HepG2 (cell line): Measurements from ENCODE around the gene RING1. TPM values are rescaled to one million over a fixed set of nuclear protein-coding genes. Genes with fewer than 3 reads are reported as not detected.

Experiments used
- BRCA1 ChIP-seq: sonication (generic); formaldehyde crosslinking; IDR thresholded peaks from 2 replicates; pipeline ENCODE4 v1.4.0; 2020; ENCODE audit warnings: missing genetic modification reagents
- HES4 ChIP-seq: sonication (generic); formaldehyde crosslinking; IDR thresholded peaks from 2 replicates; pipeline ENCODE4 v1.9.0; 2021; ENCODE audit warnings: mild to moderate bottlenecking, missing genetic modification reagents, borderline replicate concordance
- HNRNPL ChIP-seq: fragments of 200-400 bp; formaldehyde crosslinking; IDR thresholded peaks from 2 replicates; pipeline ENCODE4 v1.6.1; 2017; ENCODE audit warnings: mild to moderate bottlenecking, low read depth, low read length
- KAT2B ChIP-seq: fragments of 150-350 bp; IDR thresholded peaks from 2 replicates; pipeline ENCODE4 v1.6.1; 2014; ENCODE audit warnings: low read depth, low read length, borderline replicate concordance
- LCORL ChIP-seq, 2 experiments: fragments of 450-650 bp in 1 of 2; sonication (generic) in 1 of 2; formaldehyde crosslinking in 1 of 2; IDR thresholded peaks; 2 replicates each; pipeline versions ENCODE4 v1.5.0 to v1.6.1; 2017 to 2020; ENCODE audit warnings: antibody characterized with exemption in 1 of 2, missing genetic modification reagents in 1 of 2
- SRY ChIP-seq: sonication (generic); formaldehyde crosslinking; IDR thresholded peaks from 2 replicates; pipeline ENCODE4 v1.8.0; 2022; ENCODE audit warnings: mild to moderate bottlenecking, missing genetic modification reagents
- TAF15 ChIP-seq: fragments of 200-400 bp; formaldehyde crosslinking; IDR thresholded peaks from one replicate; pipeline ENCODE4 v1.6.1; 2018; ENCODE audit warnings: mild to moderate bottlenecking, low read depth, low read length; ENCODE audit not compliant: poor library complexity, severe bottlenecking
- polyA plus RNA-seq, 8 experiments: library from polyadenylated mRNA; depleted of rRNA in 3 of 8; stranded (reverse) in 7 of 8; unstranded in 1 of 8; fragments of >200 nt; fragmentation: Illumina TruSeq in 4 of 8; extraction: Trizol in 4 of 8; gene quantifications; 2 replicates each; pipeline versions ENCODE4 v1.2.1 to v1.2.3, GENCODE V29; 2011 to 2016; ENCODE audit warnings: low read depth in 4 of 8, missing spikeins in 1 of 8, mixed read lengths in 1 of 8; ENCODE audit not compliant: insufficient read depth in 1 of 8
- total RNA-seq, 5 experiments: library from RNA; depleted of rRNA; stranded (reverse); fragments of >200 nt; fragmentation: Illumina TruSeq; extraction: Trizol; gene quantifications; 2 replicates each; pipeline ENCODE4 v1.2.3, GENCODE V29; 2016; ENCODE audit warnings: low read depth in 1 of 5
- TF ChIP-seq, protein P1 (sequence below): IDR thresholded peaks from 2 replicates; pipeline ENCODE4 v1.6.1; 2016
- TF ChIP-seq, protein P2 (sequence below): sonication (generic); formaldehyde crosslinking; conservative IDR thresholded peaks from 2 replicates; pipeline ENCODE4 v1.4.0; 2020; ENCODE audit warnings: missing genetic modification reagents
- TF ChIP-seq, protein P3 (sequence below): sonication (generic); formaldehyde crosslinking; IDR thresholded peaks from 2 replicates; pipeline ENCODE4 v1.4.0; 2020; ENCODE audit warnings: mild to moderate bottlenecking, missing genetic modification reagents
- TF ChIP-seq, protein P4 (sequence below): sonication (generic); formaldehyde crosslinking; IDR thresholded peaks from 2 replicates; pipeline ENCODE4 v1.4.0; 2020; ENCODE audit warnings: missing genetic modification reagents
- TF ChIP-seq, protein P5 (sequence below): IDR thresholded peaks from 2 replicates; pipeline ENCODE4 v1.6.1; 2016; ENCODE audit warnings: missing compliant biosample characterization, missing genetic modification reagents, borderline replicate concordance

The RING1 gene
- total and polyA plus RNA-seq, 2 of the 13 experiments (the other 11 are each of a cell fraction or from before 2014, with no cell fraction given), result 23.9 to 33.6 TPM

DNA sequence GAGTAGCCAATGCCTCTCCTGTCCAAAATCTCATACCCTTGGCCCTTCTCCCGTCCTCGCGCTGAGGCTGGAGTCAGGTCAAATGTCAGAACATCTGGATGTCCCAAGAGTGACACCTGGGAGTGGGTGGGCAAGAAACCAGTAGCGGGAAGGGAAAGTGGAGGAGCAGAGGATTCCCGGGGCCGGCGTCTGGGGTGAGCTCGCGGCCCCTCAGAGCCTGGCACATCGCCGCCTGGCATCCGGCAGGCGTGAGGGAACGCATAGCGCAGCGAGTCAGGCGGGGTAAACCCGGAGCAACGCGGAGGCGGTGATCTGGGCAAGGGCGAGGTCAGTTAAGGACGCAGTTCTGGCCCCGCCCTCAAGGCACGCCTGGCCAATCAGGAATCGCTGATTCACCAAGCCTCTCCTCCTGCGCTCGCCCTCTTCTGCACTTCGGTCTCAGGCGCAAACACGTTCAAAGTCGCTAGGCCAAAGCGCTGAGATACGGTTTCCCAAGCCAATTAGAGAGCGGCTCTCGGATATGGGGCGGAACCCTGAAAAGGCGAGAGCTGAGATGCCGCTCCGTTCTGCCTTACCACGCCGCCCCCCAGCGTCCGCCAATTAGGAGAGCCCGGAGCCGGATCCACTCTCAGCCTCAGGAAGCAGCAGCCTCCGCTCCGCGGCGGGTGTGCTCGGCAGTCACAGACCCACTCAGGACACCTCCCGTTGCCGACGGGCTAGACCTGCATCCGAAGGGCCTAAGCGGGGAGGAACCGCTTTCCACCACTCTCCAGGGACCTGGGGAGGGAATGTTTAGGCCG is 40.8 kb downstream of the RING1 start (continued):
- TF ChIP-seq, protein P1, sequence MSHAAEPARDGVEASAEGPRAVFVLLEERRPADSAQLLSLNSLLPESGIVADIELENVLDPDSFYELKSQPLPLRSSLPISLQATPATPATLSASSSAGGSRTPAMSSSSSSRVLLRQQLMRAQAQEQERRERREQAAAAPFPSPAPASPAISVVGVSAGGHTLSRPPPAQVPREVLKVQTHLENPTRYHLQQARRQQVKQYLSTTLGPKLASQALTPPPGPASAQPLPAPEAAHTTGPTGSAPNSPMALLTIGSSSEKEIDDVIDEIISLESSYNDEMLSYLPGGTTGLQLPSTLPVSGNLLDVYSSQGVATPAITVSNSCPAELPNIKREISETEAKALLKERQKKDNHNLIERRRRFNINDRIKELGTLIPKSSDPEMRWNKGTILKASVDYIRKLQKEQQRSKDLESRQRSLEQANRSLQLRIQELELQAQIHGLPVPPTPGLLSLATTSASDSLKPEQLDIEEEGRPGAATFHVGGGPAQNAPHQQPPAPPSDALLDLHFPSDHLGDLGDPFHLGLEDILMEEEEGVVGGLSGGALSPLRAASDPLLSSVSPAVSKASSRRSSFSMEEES, result peak; percentile 71
- TF ChIP-seq HES4 (CRISPR knock-in tag) (no peak; the same call in none of the 2 replicates), LCORL (IDR thresholded peaks at IDR 0.05) (no peak), LCORL (CRISPR knock-in tag; IDR thresholded peaks at IDR 0.05) (peak; percentile 94), SRY (CRISPR knock-in tag) (peak; percentile 70), TAF15 (no peak), KAT2B (no peak), HNRNPL (peak; percentile 98), BRCA1 (CRISPR knock-in tag) (no peak)
- TF ChIP-seq, protein P2, sequence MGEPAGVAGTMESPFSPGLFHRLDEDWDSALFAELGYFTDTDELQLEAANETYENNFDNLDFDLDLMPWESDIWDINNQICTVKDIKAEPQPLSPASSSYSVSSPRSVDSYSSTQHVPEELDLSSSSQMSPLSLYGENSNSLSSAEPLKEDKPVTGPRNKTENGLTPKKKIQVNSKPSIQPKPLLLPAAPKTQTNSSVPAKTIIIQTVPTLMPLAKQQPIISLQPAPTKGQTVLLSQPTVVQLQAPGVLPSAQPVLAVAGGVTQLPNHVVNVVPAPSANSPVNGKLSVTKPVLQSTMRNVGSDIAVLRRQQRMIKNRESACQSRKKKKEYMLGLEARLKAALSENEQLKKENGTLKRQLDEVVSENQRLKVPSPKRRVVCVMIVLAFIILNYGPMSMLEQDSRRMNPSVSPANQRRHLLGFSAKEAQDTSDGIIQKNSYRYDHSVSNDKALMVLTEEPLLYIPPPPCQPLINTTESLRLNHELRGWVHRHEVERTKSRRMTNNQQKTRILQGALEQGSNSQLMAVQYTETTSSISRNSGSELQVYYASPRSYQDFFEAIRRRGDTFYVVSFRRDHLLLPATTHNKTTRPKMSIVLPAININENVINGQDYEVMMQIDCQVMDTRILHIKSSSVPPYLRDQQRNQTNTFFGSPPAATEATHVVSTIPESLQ (CRISPR knock-in tag), result no peak
- TF ChIP-seq, protein P3, sequence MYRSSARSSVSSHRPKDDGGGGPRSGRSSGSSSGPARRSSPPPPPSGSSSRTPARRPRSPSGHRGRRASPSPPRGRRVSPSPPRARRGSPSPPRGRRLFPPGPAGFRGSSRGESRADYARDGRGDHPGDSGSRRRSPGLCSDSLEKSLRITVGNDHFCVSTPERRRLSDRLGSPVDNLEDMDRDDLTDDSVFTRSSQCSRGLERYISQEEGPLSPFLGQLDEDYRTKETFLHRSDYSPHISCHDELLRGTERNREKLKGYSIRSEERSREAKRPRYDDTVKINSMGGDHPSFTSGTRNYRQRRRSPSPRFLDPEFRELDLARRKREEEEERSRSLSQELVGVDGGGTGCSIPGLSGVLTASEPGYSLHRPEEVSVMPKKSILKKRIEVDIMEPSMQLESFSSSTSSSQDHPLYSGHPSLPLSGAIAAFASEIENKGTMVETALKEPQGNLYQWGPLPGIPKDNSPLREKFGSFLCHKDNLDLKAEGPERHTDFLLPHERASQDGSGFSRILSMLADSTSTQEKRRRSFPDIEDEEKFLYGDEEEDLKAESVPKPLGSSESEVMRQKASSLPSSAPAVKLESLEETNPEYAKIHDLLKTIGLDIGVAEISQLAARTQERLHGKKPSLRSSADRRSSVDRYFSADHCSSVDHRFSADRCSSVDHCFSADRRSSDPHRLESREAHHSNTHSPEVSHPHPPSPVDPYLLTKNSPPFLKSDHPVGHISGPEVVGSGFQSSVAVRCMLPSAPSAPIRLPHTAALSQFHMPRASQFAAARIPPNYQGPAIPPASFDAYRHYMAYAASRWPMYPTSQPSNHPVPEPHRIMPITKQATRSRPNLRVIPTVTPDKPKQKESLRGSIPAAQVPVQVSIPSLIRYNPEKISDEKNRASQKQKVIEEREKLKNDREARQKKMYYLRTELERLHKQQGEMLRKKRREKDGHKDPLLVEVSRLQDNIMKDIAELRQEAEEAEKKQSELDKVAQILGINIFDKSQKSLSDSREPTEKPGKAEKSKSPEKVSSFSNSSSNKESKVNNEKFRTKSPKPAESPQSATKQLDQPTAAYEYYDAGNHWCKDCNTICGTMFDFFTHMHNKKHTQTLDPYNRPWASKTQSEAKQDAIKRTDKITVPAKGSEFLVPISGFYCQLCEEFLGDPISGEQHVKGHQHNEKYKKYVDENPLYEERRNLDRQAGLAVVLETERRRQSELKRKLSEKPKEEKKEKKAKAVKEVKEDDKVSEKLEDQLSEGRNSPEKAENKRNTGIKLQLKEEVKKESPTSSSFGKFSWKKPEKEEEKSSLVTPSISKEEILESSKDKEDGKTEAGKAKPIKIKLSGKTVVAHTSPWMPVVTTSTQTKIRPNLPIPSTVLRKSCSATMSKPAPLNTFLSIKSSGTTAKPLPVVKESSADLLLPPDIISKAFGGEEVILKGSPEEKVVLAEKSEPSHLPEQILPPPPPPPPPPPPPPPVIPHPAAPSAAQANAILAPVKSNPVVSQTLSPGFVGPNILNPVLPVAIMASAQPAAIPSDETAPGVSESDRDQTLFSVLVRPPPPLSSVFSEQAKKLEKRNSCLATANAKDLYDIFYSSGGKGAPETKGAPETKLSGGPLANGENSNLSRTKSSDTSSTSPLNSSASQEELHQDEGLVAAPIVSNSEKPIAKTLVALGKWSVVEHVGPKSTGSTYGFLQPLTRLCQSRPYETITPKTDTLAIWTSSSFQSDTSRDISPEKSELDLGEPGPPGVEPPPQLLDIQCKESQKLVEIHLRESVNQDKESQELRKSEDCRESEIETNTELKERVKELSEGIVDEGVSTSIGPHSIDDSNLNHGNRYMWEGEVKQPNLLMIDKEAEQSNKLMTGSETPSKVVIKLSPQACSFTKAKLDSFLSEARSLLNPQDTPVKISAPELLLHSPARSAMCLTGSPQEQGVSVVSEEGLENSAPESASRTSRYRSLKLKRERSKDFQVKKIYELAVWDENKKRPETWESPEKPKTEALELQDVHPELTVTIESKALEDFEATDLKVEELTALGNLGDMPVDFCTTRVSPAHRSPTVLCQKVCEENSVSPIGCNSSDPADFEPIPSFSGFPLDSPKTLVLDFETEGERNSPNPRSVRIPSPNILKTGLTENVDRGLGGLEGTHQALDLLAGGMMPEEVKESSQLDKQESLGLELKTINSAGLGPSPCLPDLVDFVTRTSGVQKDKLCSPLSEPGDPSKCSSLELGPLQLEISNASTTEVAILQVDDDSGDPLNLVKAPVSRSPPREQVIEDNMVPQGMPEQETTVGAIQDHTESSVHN, result peak; percentile 93; the same call in 1 of the 2 replicates
- TF ChIP-seq, protein P4, sequence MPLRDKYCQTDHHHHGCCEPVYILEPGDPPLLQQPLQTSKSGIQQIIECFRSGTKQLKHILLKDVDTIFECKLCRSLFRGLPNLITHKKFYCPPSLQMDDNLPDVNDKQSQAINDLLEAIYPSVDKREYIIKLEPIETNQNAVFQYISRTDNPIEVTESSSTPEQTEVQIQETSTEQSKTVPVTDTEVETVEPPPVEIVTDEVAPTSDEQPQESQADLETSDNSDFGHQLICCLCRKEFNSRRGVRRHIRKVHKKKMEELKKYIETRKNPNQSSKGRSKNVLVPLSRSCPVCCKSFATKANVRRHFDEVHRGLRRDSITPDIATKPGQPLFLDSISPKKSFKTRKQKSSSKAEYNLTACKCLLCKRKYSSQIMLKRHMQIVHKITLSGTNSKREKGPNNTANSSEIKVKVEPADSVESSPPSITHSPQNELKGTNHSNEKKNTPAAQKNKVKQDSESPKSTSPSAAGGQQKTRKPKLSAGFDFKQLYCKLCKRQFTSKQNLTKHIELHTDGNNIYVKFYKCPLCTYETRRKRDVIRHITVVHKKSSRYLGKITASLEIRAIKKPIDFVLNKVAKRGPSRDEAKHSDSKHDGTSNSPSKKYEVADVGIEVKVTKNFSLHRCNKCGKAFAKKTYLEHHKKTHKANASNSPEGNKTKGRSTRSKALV (CRISPR knock-in tag), result no peak
- TF ChIP-seq, protein P5, sequence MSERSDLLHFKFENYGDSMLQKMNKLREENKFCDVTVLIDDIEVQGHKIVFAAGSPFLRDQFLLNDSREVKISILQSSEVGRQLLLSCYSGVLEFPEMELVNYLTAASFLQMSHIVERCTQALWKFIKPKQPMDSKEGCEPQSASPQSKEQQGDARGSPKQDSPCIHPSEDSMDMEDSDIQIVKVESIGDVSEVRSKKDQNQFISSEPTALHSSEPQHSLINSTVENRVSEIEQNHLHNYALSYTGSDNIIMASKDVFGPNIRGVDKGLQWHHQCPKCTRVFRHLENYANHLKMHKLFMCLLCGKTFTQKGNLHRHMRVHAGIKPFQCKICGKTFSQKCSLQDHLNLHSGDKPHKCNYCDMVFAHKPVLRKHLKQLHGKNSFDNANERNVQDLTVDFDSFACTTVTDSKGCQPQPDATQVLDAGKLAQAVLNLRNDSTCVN, result 0 out of 2 replicates have a peak, but pooled peaks have one; percentile 65
